OCI-LY7 (cell line): ENCODE data around the gene CPZ. TPM values are rescaled to one million over a fixed set of nuclear protein-coding genes. Genes with fewer than 3 reads are reported as not detected.

ENCODE experiments used
- BruUV-seq: library from RNA; stranded (reverse); fragments of 400-500 nt; replicated peaks from 2 replicates; lab custom pipeline; 2021; lab: Mats Ljungman, UMichigan
- CTCF ChIA-PET: fragments of 300-600 bp; sonication (Branson Sonifier 250); formaldehyde crosslinking; loops from one replicate; lab custom pipeline; 2022; ENCODE audit warnings: antibody characterized with exemption; ENCODE audit not compliant: unreplicated experiment; lab: Charles Lee
- POLR2A ChIA-PET: fragments of 300-600 bp; sonication (Branson Sonifier 250); formaldehyde crosslinking; loops from one replicate; lab custom pipeline; 2022; ENCODE audit warnings: antibody characterized with exemption; lab: Charles Lee
- DNase-seq: peaks from one replicate; pipeline ENCODE4 v3.0.0-alpha.2; 2015; ENCODE audit warnings: low spot score
- H2AFZ ChIP-seq: fragments of 200-600 bp; sonication (generic), shearing (Covaris generic); 2 replicates; pipeline ENCODE4 v1.6.1; 2014; ENCODE audit warnings: mild to moderate bottlenecking, antibody characterized with exemption, low read length, moderate library complexity
- H3K27ac ChIP-seq: fragments of 200-600 bp; sonication (generic); 2 replicates; pipeline ENCODE4 v1.5.1; 2014; ENCODE audit warnings: mixed run types, low read depth, mild to moderate bottlenecking, moderate library complexity, low read length, inconsistent platforms; ENCODE audit not compliant: poor library complexity, severe bottlenecking
- H3K36me3 ChIP-seq: fragments of 200-600 bp; sonication (generic); 2 replicates; pipeline ENCODE4 v1.6.1; 2014; ENCODE audit warnings: mild to moderate bottlenecking, antibody characterized with exemption, low read length, moderate library complexity, mixed read lengths; ENCODE audit not compliant: insufficient read depth
- H3K4me1 ChIP-seq: fragments of 200-600 bp; sonication (generic); 2 replicates; pipeline ENCODE4 v1.5.1; 2014; ENCODE audit warnings: mild to moderate bottlenecking, low read length; ENCODE audit not compliant: insufficient read depth, poor library complexity, severe bottlenecking
- H3K4me2 ChIP-seq: fragments of 200-600 bp; sonication (generic); 2 replicates; pipeline ENCODE4 v1.6.1; 2014; ENCODE audit warnings: mild to moderate bottlenecking, low read length
- H3K4me3 ChIP-seq: fragments of 200-600 bp; sonication (generic); 2 replicates; pipeline ENCODE4 v1.5.1; 2014; ENCODE audit warnings: mild to moderate bottlenecking, low read depth, low read length; ENCODE audit not compliant: poor library complexity, severe bottlenecking
- H3K79me2 ChIP-seq: fragments of 200-600 bp; sonication (generic); 2 replicates; pipeline ENCODE4 v1.6.1; 2016; ENCODE audit warnings: low read depth, mild to moderate bottlenecking, low read length, moderate library complexity, mixed read lengths; ENCODE audit not compliant: insufficient read depth
- H3K9me2 ChIP-seq: fragments of 200-600 bp; sonication (generic); 2 replicates; pipeline ENCODE4 v1.6.1; 2016; ENCODE audit warnings: mild to moderate bottlenecking, low read length, mixed read lengths; ENCODE audit not compliant: insufficient read depth
- H3K9me3 ChIP-seq: fragments of 200-600 bp; sonication (generic); 2 replicates; pipeline ENCODE4 v1.6.1; 2014; ENCODE audit warnings: mild to moderate bottlenecking, mixed run types, low read length, mixed read lengths
- H4K20me1 ChIP-seq: fragments of 200-600 bp; sonication (generic); 2 replicates; pipeline ENCODE4 v1.6.1; 2014; ENCODE audit warnings: mild to moderate bottlenecking, antibody characterized with exemption, low read length, moderate library complexity, mixed read lengths; ENCODE audit not compliant: insufficient read depth
- CTCF ChIP-seq: fragments of 200-600 bp; sonication (generic); conservative IDR thresholded peaks from 2 replicates; pipeline ENCODE4 v1.5.1; 2014; ENCODE audit warnings: mild to moderate bottlenecking, antibody characterized with exemption, low read length, moderate library complexity, mixed read lengths
- EZH2phosphoT487 ChIP-seq: fragments of 200-600 bp; sonication (generic); IDR thresholded peaks from 2 replicates; pipeline ENCODE4 v1.6.1; 2018; ENCODE audit warnings: low read depth, borderline replicate concordance, mild to moderate bottlenecking, mixed run types, antibody characterized with exemption, low read length, moderate library complexity, mixed read lengths
- intact Hi-C: fragments of 100-400 bp; cut with micrococcal nuclease; formaldehyde crosslinking; loops from one replicate; pipeline ENCODE4 v1.10.0; 2022; ENCODE audit not compliant: unreplicated experiment
- total RNA-seq, 2 experiments: library from RNA; depleted of rRNA in 1 of 2; stranded (reverse); fragments of >200 nt in 1 of 2; shearing (Covaris generic) in 1 of 2; gene quantifications; 2 replicates each; pipeline ENCODE4 v1.2.3, GENCODE V29; 2014 to 2022

CPZ gene
- total RNA-seq, 2 experiments from 2014 or later: not detected

GRCh38 chr4:8602686-8603430 lies 10.3 kb downstream of the CPZ start:
- Histone ChIP-seq H3K9me2 (no peaks in the 10 kb centered on the region), H3K4me1 (no peaks in the 10 kb centered on the region), H4K20me1 (no peaks in the 10 kb centered on the region), H3K9me3 (no peaks in the 10 kb centered on the region), H3K27ac (no peak overlapping the region), H3K79me2 (no peaks in the 10 kb centered on the region), H3K4me3 (no peak overlapping the region), H3K36me3 (no peaks in the 10 kb centered on the region), H3K4me2 (no peak overlapping the region), H2AFZ (no peak overlapping the region)
- intact Hi-C loops: no loop called here
- TF ChIP-seq CTCF (no peak), EZH2phosphoT487 (no peak)
- no TSS peak for BruUV-seq
- no peak for DNase-seq
- ChIA-PET CTCF (no interaction called here), POLR2A (no interaction called here)

- TF ChIP-seq EZH2phosphoT487 (no peak), CTCF (no peak)
- POLR2A ChIA-PET: no interaction called here
These were observed 11.4 kb downstream of the CPZ start for GRCh38 chr4:8603931-8604330.

GRCh38 chr4:8605289-8605688 lies 12.7 kb downstream of the CPZ start:
- H3K4me2 ChIP-seq: no peak overlapping the region
- no peak overlapping the region for H3K4me3 ChIP-seq
- no peaks in the 10 kb centered on the region for H3K36me3 ChIP-seq
- H3K27ac ChIP-seq: no peak overlapping the region
- TF ChIP-seq CTCF (no peak), EZH2phosphoT487 (no peak)
- H2AFZ ChIP-seq: no peak overlapping the region
- intact Hi-C loops: no loop called here
- no peaks in the 10 kb centered on the region for H4K20me1 ChIP-seq
- no peak for DNase-seq
- H3K4me1 ChIP-seq: no peaks in the 10 kb centered on the region
- no TSS peak for BruUV-seq
- CTCF ChIA-PET: no interaction called here
- H3K9me3 ChIP-seq: no peaks in the 10 kb centered on the region
- no peaks in the 10 kb centered on the region for H3K9me2 ChIP-seq
- POLR2A ChIA-PET: no interaction called here
- H3K79me2 ChIP-seq: no peaks in the 10 kb centered on the region

More at GRCh38 chr4:8603931-8604330, 11.4 kb downstream of the CPZ start:
- Histone ChIP-seq H3K79me2 (no peaks in the 10 kb centered on the region), H3K36me3 (no peaks in the 10 kb centered on the region), H3K4me1 (no peaks in the 10 kb centered on the region), H2AFZ (no peak overlapping the region), H3K27ac (no peak overlapping the region), H3K9me3 (no peaks in the 10 kb centered on the region), H4K20me1 (no peaks in the 10 kb centered on the region), H3K4me2 (no peak overlapping the region), H3K9me2 (no peaks in the 10 kb centered on the region), H3K4me3 (no peak overlapping the region)
- CTCF ChIA-PET: no interaction called here
- intact Hi-C loops: no loop called here
- no peak for DNase-seq
- no TSS peak for BruUV-seq
